HepG2 (cell line): ENCODE data around the gene KDELR3.

Experiments
- KLF6 ChIP-seq: IDR thresholded peaks from 2 replicates; pipeline ENCODE4 v1.8.0; 2016; ENCODE audit warnings: missing biosample characterization, missing genetic modification reagents
- TAF1 ChIP-seq: sonication (generic); formaldehyde crosslinking; IDR thresholded peaks from 2 replicates; pipeline ENCODE4 v1.4.0; 2020; ENCODE audit warnings: missing genetic modification reagents
- TP53 ChIP-seq: sonication (generic); formaldehyde crosslinking; conservative IDR thresholded peaks from 2 replicates; pipeline ENCODE4 v1.4.0; 2020; ENCODE audit warnings: missing genetic modification reagents
- ZBTB8A ChIP-seq: sonication (generic); formaldehyde crosslinking; IDR thresholded peaks from 2 replicates; pipeline ENCODE4 v1.4.0; 2020; ENCODE audit warnings: mild to moderate bottlenecking, low read depth, missing genetic modification reagents, borderline replicate concordance
- ZKSCAN5 ChIP-seq: sonication (generic); formaldehyde crosslinking; IDR thresholded peaks from 2 replicates; pipeline ENCODE4 v1.5.1; 2020; ENCODE audit warnings: mild to moderate bottlenecking, missing genetic modification reagents
- ZNF280B ChIP-seq: sonication (generic); formaldehyde crosslinking; IDR thresholded peaks from 2 replicates; pipeline ENCODE4 v1.5.0; 2020; ENCODE audit warnings: missing genetic modification reagents, mild to moderate bottlenecking, borderline replicate concordance
- ZNF30 ChIP-seq: sonication (generic); formaldehyde crosslinking; IDR thresholded peaks from 2 replicates; pipeline ENCODE4 v1.5.0; 2020; ENCODE audit warnings: mild to moderate bottlenecking, missing genetic modification reagents
- ZNF615 ChIP-seq: sonication (generic); formaldehyde crosslinking; IDR thresholded peaks from 2 replicates; pipeline ENCODE4 v1.5.0; 2020; ENCODE audit warnings: mild to moderate bottlenecking, missing genetic modification reagents, borderline replicate concordance

- TF ChIP-seq ZNF30 (CRISPR knock-in tag) (no peak), KLF6 (CRISPR knock-in tag) (no peak), TP53 (CRISPR knock-in tag) (no peak), ZNF280B (CRISPR knock-in tag) (no peak), ZKSCAN5 (no peak), ZBTB8A (CRISPR knock-in tag) (no peak), TAF1 (CRISPR knock-in tag) (no peak), ZNF615 (CRISPR knock-in tag) (no peak)
Observed at GRCh38 chr22:38422611-38423511, 45.0 kb upstream of the KDELR3 start.
